ENCODE measurements around the gene CREBRF.
"Not testable (repeated sequence)": the region's sequence is repeated elsewhere in the genome, so short reads cannot be mapped to it uniquely, and the experiment has no call there.

Gene CREBRF

GRCh38 chr5:173057062-173057924, 1.1 kb downstream of the CREBRF start:
- peak; percentile 98 for DNase-seq (ENCODE audit: low read depth)
- H3K4me3 ChIP-seq (replicated peaks; ENCODE audit: low read depth, low read length), result peak overlapping the region; percentile 88
- TF ChIP-seq CTCF (IDR thresholded peaks at IDR 0.05; ENCODE audit: low read length, missing control alignments), result peak; percentile 11

GRCh38 chr5:173062141-173062540, 6.0 kb downstream of the CREBRF start:
- no peak overlapping the region for H3K4me3 ChIP-seq (replicated peaks; ENCODE audit: low read depth, low read length)
- no peak for TF ChIP-seq CTCF (IDR thresholded peaks at IDR 0.05; ENCODE audit: low read length, missing control alignments)
- no peak for DNase-seq (ENCODE audit: low read depth)

DNA sequence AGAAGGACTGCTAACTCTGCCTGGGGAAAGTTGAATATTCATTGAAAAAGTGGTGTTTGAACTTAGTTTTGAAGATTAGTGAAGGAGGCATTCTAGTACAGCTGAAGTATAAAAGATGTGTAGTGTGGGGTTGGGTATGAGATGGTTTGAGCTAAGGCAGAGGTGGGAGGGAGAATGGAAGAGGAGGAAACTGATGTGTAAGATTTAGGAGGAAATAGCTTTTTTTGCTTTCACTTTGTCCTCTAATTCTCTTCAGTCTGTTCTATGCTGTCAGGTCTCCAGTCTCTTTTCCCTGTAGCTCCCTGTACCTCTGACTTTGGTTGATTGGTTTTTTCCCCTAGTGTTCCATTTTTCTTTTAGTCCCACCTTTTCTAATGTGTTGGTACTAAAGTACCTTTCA, 9.0 kb downstream of the CREBRF start:
- no peak for DNase-seq (ENCODE audit: low read depth)
- TF ChIP-seq CTCF (IDR thresholded peaks at IDR 0.05; ENCODE audit: low read length, missing control alignments), result no peak
- H3K4me3 ChIP-seq (replicated peaks; ENCODE audit: low read depth, low read length), result no peak overlapping the region

DNA sequence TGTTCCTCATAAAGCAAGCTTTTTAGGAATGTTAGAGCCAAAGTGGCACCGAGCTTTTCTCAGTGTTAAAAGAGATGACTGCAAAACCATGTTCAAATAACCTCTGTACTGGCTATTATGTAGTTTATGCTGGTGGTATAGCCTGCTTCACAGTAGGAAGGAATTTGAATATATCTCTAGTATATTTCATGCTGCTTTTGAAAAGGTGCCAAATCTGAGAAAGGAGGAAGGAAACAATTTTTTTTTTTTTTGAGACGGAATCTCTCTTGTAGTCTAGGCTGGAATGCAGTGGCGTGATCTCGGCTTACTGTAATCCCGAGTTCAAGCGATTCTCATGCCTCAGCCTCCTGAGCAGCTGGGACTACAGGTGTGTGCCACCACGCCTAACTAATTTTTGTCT, 13.5 kb downstream of the CREBRF start:
- no peak overlapping the region for H3K4me3 ChIP-seq (replicated peaks; ENCODE audit: low read depth, low read length)
- DNase-seq (ENCODE audit: low read depth), result no peak
- TF ChIP-seq CTCF (IDR thresholded peaks at IDR 0.05; ENCODE audit: low read length, missing control alignments), result no peak

- no peak for TF ChIP-seq CTCF (IDR thresholded peaks at IDR 0.05; ENCODE audit: low read length, missing control alignments)
- DNase-seq (ENCODE audit: low read depth), result no peak
- no peak overlapping the region for H3K4me3 ChIP-seq (replicated peaks; ENCODE audit: low read depth, low read length)
Observed at GRCh38 chr5:173075137-173075843, 19.1 kb downstream of the CREBRF start.

GRCh38 chr5:173075970-173076369, 19.8 kb downstream of the CREBRF start:
- H3K4me3 ChIP-seq (replicated peaks; ENCODE audit: low read depth, low read length), result no peak overlapping the region
- TF ChIP-seq CTCF (IDR thresholded peaks at IDR 0.05; ENCODE audit: low read length, missing control alignments), result no peak
- no peak for DNase-seq (ENCODE audit: low read depth)

DNA sequence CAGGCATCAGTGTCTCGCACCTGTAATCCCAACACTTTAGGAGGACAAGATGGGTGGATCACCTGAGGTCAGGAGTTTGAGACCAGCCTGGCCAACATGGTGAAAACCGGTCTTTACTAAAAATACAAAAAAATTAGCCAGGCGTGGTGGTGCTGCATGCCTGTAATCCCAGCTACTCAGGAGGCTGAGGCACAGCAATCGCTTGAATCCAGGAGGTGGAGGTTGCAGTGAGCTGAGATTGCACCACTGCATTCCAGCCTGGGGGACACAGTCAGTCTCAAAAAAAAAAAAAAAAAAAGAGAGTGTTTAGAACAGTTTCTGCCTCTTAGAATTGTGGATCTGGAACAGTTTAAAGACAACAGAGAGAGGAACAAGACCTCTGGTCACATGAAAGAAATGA, 20.3 kb downstream of the CREBRF start:
- DNase-seq (ENCODE audit: low read depth); H3K4me3 ChIP-seq (replicated peaks; ENCODE audit: low read depth, low read length): not testable (repeated sequence)

Data from fibroblast of pulmonary artery (primary cell).